ENCODE data around the gene CMYA5. TPM values are rescaled to one million over a fixed set of nuclear protein-coding genes. Genes with fewer than 3 reads are reported as not detected.

CMYA5 gene
- 0.89 TPM in 2 replicates for polyA plus RNA-seq (2011; rRNA removed)
- polyA minus RNA-seq (2011; rRNA and poly(A)+ RNA removed) = 0.91 and 1.5 TPM in 2 replicates

DNA sequence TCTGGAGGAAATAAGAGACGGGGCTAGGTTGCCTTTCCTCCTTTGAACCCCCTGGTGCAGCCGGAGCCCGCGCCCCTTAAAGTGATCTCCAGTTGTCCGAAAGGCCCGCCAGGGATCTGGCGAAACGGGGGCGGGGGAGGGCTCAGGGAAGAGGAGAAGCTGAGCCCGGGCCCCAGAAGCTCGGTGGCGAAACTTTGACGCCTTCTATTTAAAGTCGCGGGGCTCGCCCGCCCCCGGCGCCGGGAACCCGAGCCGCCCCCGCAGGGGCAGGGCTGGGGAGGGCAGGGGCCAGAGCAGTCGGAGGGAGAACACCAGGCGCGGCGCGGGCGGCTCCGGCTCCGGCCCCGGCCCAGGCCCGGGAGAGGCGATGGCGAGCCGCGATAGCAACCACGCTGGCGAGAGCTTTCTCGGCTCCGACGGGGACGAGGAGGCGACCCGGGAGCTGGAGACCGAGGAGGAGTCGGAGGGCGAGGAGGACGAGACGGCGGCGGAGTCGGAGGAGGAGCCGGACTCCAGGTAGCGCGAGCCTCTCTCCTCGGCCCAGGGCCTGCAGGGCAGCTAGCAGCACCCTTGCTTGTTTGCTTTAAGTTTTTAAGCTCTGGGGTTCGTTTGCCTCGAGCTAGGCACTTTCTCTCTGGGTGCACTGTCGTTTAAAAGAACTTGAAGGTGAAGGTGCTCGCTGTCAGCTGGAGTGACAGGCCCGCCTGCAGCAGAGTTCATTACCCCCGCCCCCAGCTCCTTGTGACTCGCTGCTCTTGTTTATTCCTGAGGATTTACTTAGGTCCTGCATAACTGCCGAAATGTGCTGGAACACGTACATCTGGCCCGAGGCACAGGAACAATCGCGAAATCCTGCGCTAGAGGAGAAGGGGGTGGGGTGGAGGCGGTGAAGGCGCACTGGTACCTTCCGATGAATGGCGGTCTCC lies at the start of gene CMYA5:
Gene CMYA5, plus strand, starts transcription at position 296 of the 926 bp plus-strand sequence. Its CDS starts 72 bp downstream, at position 368.
- H3K27ac ChIP-seq (ENCODE audit: low read depth, low read length) = no peak within 1 kb of the TSS
- TF ChIP-seq, protein P1, sequence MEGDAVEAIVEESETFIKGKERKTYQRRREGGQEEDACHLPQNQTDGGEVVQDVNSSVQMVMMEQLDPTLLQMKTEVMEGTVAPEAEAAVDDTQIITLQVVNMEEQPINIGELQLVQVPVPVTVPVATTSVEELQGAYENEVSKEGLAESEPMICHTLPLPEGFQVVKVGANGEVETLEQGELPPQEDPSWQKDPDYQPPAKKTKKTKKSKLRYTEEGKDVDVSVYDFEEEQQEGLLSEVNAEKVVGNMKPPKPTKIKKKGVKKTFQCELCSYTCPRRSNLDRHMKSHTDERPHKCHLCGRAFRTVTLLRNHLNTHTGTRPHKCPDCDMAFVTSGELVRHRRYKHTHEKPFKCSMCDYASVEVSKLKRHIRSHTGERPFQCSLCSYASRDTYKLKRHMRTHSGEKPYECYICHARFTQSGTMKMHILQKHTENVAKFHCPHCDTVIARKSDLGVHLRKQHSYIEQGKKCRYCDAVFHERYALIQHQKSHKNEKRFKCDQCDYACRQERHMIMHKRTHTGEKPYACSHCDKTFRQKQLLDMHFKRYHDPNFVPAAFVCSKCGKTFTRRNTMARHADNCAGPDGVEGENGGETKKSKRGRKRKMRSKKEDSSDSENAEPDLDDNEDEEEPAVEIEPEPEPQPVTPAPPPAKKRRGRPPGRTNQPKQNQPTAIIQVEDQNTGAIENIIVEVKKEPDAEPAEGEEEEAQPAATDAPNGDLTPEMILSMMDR (IDR thresholded peaks at IDR 0.05; ENCODE audit: low read depth, low read length) = no peak
- ChIA-PET POLR2A (no interaction called here), CTCF (interaction anchor here (0.6 to 1.5 kb wide), 3 partner anchors 9 to 678 kb away, joined by 3 to 11 read pairs (median 3); no protein-coding TSS in a partner anchor)
- H3K27me3 ChIP-seq (ENCODE audit: control insufficient read depth, insufficient read depth, low read length) = no peaks in the 10 kb centered on the region
- peak within 1 kb of the TSS; percentile 52 for H3K4me3 ChIP-seq (ENCODE audit: low read depth, low read length)
- no peak for DNase-seq (ENCODE audit: low read depth, low spot score)
- no peaks in the 10 kb centered on the region for H3K9me3 ChIP-seq (ENCODE audit: control insufficient read depth, insufficient read depth, low read length)

DNA sequence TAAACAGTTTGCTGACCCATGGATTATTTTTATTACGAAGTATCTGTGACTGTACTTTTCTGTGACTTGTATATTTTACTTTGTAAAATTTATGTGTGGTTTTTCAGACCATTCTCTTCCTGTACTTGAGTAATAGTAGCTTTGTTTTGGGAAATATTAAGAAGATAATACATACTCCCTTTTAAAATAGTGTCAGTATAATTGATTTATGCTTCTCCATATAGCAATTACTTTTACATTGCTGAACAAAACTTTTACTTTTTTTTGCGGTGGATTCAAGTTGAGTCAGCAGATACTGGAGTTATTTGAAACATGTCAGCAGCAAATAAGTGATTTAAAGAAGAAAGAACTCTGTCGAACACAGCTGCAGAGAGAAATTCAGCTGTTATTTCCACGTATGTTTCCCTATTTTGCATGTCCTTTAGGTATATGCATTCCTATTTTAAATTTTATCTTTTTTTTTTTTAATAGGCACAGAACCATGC lies 49.0 kb upstream of the CMYA5 start:
- ChIA-PET CTCF (no interaction called here), POLR2A (no interaction called here)
- Histone ChIP-seq H3K27me3 (ENCODE audit: control insufficient read depth, insufficient read depth, low read length) (no peaks in the 10 kb centered on the region), H3K27ac (ENCODE audit: low read depth, low read length) (no peak overlapping the region), H3K4me3 (ENCODE audit: low read depth, low read length) (no peak overlapping the region), H3K9me3 (ENCODE audit: control insufficient read depth, insufficient read depth, low read length) (no peaks in the 10 kb centered on the region)
- TF ChIP-seq, protein P1 (IDR thresholded peaks at IDR 0.05; ENCODE audit: low read depth, low read length) = no peak
- DNase-seq (ENCODE audit: low read depth, low spot score) = no peak

DNA sequence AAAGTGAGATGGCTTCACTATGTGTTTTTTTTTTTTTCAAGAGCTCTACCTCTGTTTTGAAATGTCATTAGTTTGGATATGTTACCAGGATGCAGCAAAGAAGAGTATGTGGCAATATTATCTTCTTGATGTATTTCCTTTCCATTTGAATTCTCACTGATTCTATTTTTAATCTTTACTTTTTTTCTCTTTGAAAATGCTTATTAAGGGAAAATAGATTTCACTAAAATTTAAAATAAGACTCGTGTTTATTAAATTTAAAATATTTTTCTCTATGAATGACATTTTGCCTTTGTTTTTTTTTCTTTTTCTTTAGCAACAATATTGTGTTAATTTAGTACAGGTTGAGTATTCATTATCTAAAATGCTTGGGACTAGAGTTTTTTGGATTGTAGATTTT lies 48.2 kb upstream of the CMYA5 start:
- Histone ChIP-seq H3K27ac (ENCODE audit: low read depth, low read length) (no peak overlapping the region), H3K27me3 (ENCODE audit: control insufficient read depth, insufficient read depth, low read length) (no peaks in the 10 kb centered on the region), H3K9me3 (ENCODE audit: control insufficient read depth, insufficient read depth, low read length) (no peaks in the 10 kb centered on the region), H3K4me3 (ENCODE audit: low read depth, low read length) (no peak overlapping the region)
- DNase-seq (ENCODE audit: low read depth, low spot score) = no peak
- ChIA-PET CTCF (interaction anchor here (0.6 kb wide), 1 partner anchor 21 kb away, joined by 3 read pairs; no protein-coding TSS in a partner anchor), POLR2A (interaction anchor here (0.6 kb wide), 1 partner anchor 21 kb away, joined by 3 read pairs; no protein-coding TSS in a partner anchor)
- TF ChIP-seq, protein P1 (IDR thresholded peaks at IDR 0.05; ENCODE audit: low read depth, low read length) = no peak

DNA sequence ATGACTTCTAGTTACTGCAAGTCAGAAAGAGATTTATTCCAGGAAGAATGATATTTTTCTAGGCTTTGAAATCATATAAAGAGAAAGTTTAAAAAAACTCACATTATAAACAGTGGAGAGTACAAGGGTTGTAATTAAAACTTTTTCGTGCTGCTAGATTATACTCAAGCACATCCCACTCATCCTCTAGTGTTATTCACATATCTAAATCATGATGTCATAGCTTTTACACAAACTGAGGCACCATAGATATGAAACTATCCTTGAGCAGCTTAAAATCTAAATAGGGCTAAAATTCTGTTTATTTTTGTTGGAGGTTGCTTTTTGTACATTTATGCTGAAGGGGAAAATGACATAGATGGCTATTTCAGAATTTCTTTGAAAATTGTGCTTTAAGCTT lies 47.4 kb upstream of the CMYA5 start:
- peak; percentile 7 for DNase-seq (ENCODE audit: low read depth, low spot score)
- POLR2A ChIA-PET = no interaction called here
- Histone ChIP-seq H3K9me3 (ENCODE audit: control insufficient read depth, insufficient read depth, low read length) (no peaks in the 10 kb centered on the region), H3K4me3 (ENCODE audit: low read depth, low read length) (no peak overlapping the region), H3K27ac (ENCODE audit: low read depth, low read length) (no peak overlapping the region), H3K27me3 (ENCODE audit: control insufficient read depth, insufficient read depth, low read length) (no peaks in the 10 kb centered on the region)
- CTCF ChIA-PET = interaction anchor here (0.7 kb wide), 1 partner anchor 617 kb away, joined by 3 read pairs; no protein-coding TSS in a partner anchor
- TF ChIP-seq, protein P1 (IDR thresholded peaks at IDR 0.05; ENCODE audit: low read depth, low read length) = no peak

DNA sequence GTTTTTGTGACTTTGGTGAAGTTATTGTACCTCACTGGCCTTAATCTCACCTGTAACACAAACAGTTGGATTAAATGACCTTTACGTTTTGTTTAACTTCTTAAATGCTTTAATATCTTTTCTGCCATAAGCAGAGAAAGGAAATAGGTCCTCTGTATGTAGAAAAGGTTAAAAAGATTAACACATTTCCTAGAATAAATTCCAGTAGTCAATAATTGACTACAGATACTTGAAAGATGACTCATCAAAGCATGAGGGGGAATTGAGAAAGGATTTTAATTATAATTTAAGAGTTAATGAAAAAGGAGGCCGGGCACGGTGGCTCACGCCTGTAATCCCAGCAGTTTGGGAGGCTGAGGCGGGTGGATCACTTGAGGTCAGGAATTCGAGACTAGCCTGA lies 35.8 kb upstream of the CMYA5 start:
- ChIA-PET CTCF (no interaction called here), POLR2A (no interaction called here)
- no peak for DNase-seq (ENCODE audit: low read depth, low spot score)
- Histone ChIP-seq H3K27me3 (ENCODE audit: control insufficient read depth, insufficient read depth, low read length) (no peaks in the 10 kb centered on the region), H3K27ac (ENCODE audit: low read depth, low read length) (no peak overlapping the region), H3K9me3 (ENCODE audit: control insufficient read depth, insufficient read depth, low read length) (no peaks in the 10 kb centered on the region), H3K4me3 (ENCODE audit: low read depth, low read length) (no peak overlapping the region)
- TF ChIP-seq, protein P1 (IDR thresholded peaks at IDR 0.05; ENCODE audit: low read depth, low read length) = no peak

All from AG04450 (cell line).